Measurements from ENCODE around the gene KANTR.

KANTR gene, protein sequence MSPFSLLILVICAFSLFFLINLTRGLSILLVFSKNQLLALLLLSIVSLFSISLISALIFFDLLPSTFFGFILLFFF

GRCh38 chrX:53093748-53094581, at the start of gene KANTR:
KANTR (plus strand) TSS chrX:53094142; CDS start chrX:53124273, 30,131 bp downstream.
- in situ Hi-C loops (cut with HindIII; ENCODE audit: low sequenced_read_pairs) = no loop called here
- peak; percentile 85 for DNase-seq (ENCODE audit: low read depth)
- TF ChIP-seq, protein P1, sequence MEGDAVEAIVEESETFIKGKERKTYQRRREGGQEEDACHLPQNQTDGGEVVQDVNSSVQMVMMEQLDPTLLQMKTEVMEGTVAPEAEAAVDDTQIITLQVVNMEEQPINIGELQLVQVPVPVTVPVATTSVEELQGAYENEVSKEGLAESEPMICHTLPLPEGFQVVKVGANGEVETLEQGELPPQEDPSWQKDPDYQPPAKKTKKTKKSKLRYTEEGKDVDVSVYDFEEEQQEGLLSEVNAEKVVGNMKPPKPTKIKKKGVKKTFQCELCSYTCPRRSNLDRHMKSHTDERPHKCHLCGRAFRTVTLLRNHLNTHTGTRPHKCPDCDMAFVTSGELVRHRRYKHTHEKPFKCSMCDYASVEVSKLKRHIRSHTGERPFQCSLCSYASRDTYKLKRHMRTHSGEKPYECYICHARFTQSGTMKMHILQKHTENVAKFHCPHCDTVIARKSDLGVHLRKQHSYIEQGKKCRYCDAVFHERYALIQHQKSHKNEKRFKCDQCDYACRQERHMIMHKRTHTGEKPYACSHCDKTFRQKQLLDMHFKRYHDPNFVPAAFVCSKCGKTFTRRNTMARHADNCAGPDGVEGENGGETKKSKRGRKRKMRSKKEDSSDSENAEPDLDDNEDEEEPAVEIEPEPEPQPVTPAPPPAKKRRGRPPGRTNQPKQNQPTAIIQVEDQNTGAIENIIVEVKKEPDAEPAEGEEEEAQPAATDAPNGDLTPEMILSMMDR (IDR thresholded peaks at IDR 0.05; ENCODE audit: low read depth, low read length, missing control alignments) = no peak
- peak within 1 kb of the TSS; percentile 66 for H3K4me3 ChIP-seq (ENCODE audit: low read depth, low read length)

GRCh38 chrX:53044995-53045394, 48.9 kb upstream of the KANTR start:
- H3K4me3 ChIP-seq (ENCODE audit: low read depth, low read length) = no peak overlapping the region
- DNase-seq (ENCODE audit: low read depth) = no peak
- in situ Hi-C loops (cut with HindIII; ENCODE audit: low sequenced_read_pairs) = no loop called here
- TF ChIP-seq, protein P1 (IDR thresholded peaks at IDR 0.05; ENCODE audit: low read depth, low read length, missing control alignments) = no peak

DNA sequence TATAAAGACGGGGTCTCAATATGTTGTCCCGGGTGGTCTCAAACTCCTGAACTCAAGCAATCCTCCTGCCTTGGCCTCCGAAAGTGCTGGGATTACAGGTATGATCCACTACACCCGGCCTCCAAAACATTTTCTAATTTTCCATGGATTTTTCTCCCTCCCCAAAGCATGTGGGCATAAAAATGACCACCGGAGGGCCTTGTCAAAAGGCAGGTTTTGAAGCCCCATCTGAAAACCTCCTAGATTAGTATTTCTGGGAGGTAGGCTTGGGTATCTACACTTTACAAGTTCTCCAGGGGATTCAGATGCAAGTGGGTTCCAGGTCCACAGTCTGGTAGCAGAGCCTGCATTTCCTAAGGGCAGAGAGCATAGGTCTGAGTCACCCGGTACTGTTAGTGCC, 46.7 kb upstream of the KANTR start:
- H3K4me3 ChIP-seq (ENCODE audit: low read depth, low read length) = no peak overlapping the region
- DNase-seq (ENCODE audit: low read depth) = no peak
- in situ Hi-C loops (cut with HindIII; ENCODE audit: low sequenced_read_pairs) = no loop called here
- TF ChIP-seq, protein P1 (IDR thresholded peaks at IDR 0.05; ENCODE audit: low read depth, low read length, missing control alignments) = peak; percentile 43

GRCh38 chrX:53048169-53049126, 45.5 kb upstream of the KANTR start, which contains the start of gene GPR173:
GPR173 (plus strand) TSS chrX:53048789; CDS start chrX:53076622, 27,833 bp downstream.
- DNase-seq (ENCODE audit: low read depth) = no peak
- TF ChIP-seq, protein P1 (IDR thresholded peaks at IDR 0.05; ENCODE audit: low read depth, low read length, missing control alignments) = no peak
- H3K4me3 ChIP-seq (ENCODE audit: low read depth, low read length) = peak within 1 kb of the TSS; percentile 56
- in situ Hi-C loops (cut with HindIII; ENCODE audit: low sequenced_read_pairs) = no loop called here

- peak overlapping the region; percentile 56 for H3K4me3 ChIP-seq (ENCODE audit: low read depth, low read length)
- TF ChIP-seq, protein P1 (IDR thresholded peaks at IDR 0.05; ENCODE audit: low read depth, low read length, missing control alignments) = no peak
- in situ Hi-C loops (cut with HindIII; ENCODE audit: low sequenced_read_pairs) = no loop called here
- DNase-seq (ENCODE audit: low read depth) = no peak
Observed at GRCh38 chrX:53049127-53049517, 44.8 kb upstream of the KANTR start.

- H3K4me3 ChIP-seq (ENCODE audit: low read depth, low read length) = peak overlapping the region; percentile 56
- TF ChIP-seq, protein P1 (IDR thresholded peaks at IDR 0.05; ENCODE audit: low read depth, low read length, missing control alignments) = no peak
- in situ Hi-C loops (cut with HindIII; ENCODE audit: low sequenced_read_pairs) = no loop called here
- DNase-seq (ENCODE audit: low read depth) = peak; percentile 18
Observed at GRCh38 chrX:53050841-53051240, 43.1 kb upstream of the KANTR start.
